Epithelial cell of esophagus (primary cell): ENCODE measurements around the gene CACNA1A.
"Not testable (repeated sequence)": the region's sequence is repeated elsewhere in the genome, so short reads cannot be mapped to it uniquely, and the experiment has no call there.

Experiments used
- DNase-seq: peaks from one replicate; pipeline ENCODE4 v3.0.0; 2010; ENCODE audit warnings: low read depth
- H3K4me3 ChIP-seq: 2 replicates; pipeline ENCODE4 v1.5.1; 2011; ENCODE audit warnings: mild to moderate bottlenecking, low read length, control low read depth
- CTCF ChIP-seq: IDR thresholded peaks from 2 replicates; pipeline ENCODE4 v1.5.1; 2011; ENCODE audit warnings: low read depth, mild to moderate bottlenecking, low read length, control low read depth, inconsistent platforms; ENCODE audit not compliant: insufficient read depth; ENCODE audit errors: missing control alignments

The CACNA1A gene

GRCh38 chr19:13373599-13373998 lies 132.7 kb downstream of the CACNA1A start:
- no peak overlapping the region for H3K4me3 ChIP-seq
- TF ChIP-seq CTCF, result no peak
- DNase-seq, result no peak

DNA sequence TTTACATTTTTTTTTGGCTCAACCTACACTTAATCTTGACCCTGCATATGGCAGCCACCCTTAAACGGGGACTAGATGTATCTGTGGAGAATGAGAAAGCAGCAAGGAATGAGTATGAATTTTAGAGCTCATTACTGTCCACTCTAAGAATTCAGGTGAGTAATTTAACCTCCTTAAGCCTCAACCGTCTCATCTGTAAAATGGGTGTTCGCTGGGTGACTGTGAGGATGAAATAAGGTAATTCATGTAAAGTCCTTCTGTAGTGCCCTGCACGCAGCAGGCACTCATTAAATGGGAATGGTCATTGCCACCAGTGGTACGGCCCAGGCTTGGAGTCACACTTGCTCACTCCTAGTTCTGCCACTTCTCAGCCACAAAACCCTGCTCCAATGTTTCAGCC lies 135.3 kb downstream of the CACNA1A start:
- TF ChIP-seq CTCF, result no peak
- DNase-seq, result no peak
- no peak overlapping the region for H3K4me3 ChIP-seq

GRCh38 chr19:13366529-13367143 lies 139.6 kb downstream of the CACNA1A start:
- peak; percentile 28 for TF ChIP-seq CTCF
- H3K4me3 ChIP-seq, result no peak overlapping the region
- peak; percentile 26 for DNase-seq

DNA sequence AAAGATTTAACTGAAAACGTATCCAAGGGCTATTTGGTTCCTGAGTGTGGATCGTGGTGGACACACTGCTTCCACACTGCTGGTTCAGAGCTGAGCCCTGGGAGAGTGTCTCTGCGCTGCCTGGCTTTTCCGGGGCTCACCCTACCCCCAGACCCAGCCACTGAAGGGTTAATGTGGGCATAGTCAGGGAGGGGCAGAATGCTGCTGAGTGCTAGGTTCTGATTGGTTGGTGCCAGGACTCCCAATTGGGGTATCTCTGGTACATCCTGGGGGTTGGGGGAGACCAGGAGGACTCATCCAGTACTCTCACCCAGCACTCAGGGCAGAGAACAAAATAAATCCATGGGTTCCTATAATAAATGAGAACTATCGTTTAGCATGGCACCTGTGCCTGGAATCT lies 142.3 kb downstream of the CACNA1A start:
- no peak for DNase-seq
- TF ChIP-seq CTCF, result no peak
- H3K4me3 ChIP-seq, result no peak overlapping the region

- DNase-seq, result no peak
- TF ChIP-seq CTCF, result no peak
- no peak overlapping the region for H3K4me3 ChIP-seq
These were observed 143.0 kb downstream of the CACNA1A start for GRCh38 chr19:13363245-13363644.

DNA sequence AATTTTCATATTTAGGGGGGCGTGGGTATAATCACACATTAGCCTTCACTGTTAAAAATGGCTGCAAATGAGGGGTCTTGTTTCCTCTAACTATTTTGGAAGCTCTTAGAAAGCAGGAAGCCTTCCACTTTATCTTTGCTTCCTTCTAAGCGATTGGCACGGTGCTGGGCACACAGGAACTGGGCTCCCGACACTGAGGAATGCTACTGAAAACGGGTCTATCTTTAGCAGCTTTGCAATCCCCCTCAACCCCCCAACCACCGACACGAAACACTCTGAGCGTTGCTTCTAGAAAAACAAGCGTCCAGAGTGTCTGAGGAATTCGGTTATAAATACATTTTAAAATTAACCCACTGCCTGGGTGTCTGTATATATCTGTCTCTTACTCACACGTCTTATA lies 143.6 kb downstream of the CACNA1A start:
- no peak for DNase-seq
- H3K4me3 ChIP-seq, result no peak overlapping the region
- no peak for TF ChIP-seq CTCF

- not testable (repeated sequence) for H3K4me3 ChIP-seq, DNase-seq
These were observed 144.6 kb downstream of the CACNA1A start for GRCh38 chr19:13361726-13362125.
